ENCODE measurements around the gene PCOLCE2. TPM values are rescaled to one million over a fixed set of nuclear protein-coding genes. Genes with fewer than 3 reads are reported as not detected.

The PCOLCE2 gene
- total RNA-seq: not detected in 2 replicates

GRCh38 chr3:142888481-142889211, at the start of gene PCOLCE2:
PCOLCE2 (minus strand) TSS chr3:142889083; CDS start chr3:142888896, 187 bp downstream.
- intact Hi-C loops (cut with micrococcal nuclease): no loop called here

GRCh38 chr3:142935963-142936362, 47.1 kb upstream of the PCOLCE2 start:
- intact Hi-C loops (cut with micrococcal nuclease): no loop called here

- intact Hi-C loops (cut with micrococcal nuclease): no loop called here
Measured at GRCh38 chr3:142934887-142935269, 46.0 kb upstream of the PCOLCE2 start.

GRCh38 chr3:142934128-142934886, 45.4 kb upstream of the PCOLCE2 start:
- intact Hi-C loops (cut with micrococcal nuclease): no loop called here

GRCh38 chr3:142931222-142931621, 42.3 kb upstream of the PCOLCE2 start:
- intact Hi-C loops (cut with micrococcal nuclease): loop anchor here (2.0 kb wide), 1 partner anchor 56 kb away; no protein-coding TSS in a partner anchor

GRCh38 chr3:142930463-142930862, 41.6 kb upstream of the PCOLCE2 start:
- intact Hi-C loops (cut with micrococcal nuclease): loop anchor here (2.0 kb wide), 1 partner anchor 56 kb away; no protein-coding TSS in a partner anchor

GRCh38 chr3:142929890-142930289, 41.0 kb upstream of the PCOLCE2 start:
- intact Hi-C loops (cut with micrococcal nuclease): loop anchor here (2.0 kb wide), 1 partner anchor 57 kb away; no protein-coding TSS in a partner anchor

- intact Hi-C loops (cut with micrococcal nuclease): no loop called here
Measured at GRCh38 chr3:142929109-142929508, 40.2 kb upstream of the PCOLCE2 start.

GRCh38 chr3:142926368-142926944, 37.6 kb upstream of the PCOLCE2 start:
- intact Hi-C loops (cut with micrococcal nuclease): no loop called here

GRCh38 chr3:142925140-142925539, 36.3 kb upstream of the PCOLCE2 start:
- intact Hi-C loops (cut with micrococcal nuclease): no loop called here

GRCh38 chr3:142923694-142924093, 34.8 kb upstream of the PCOLCE2 start:
- intact Hi-C loops (cut with micrococcal nuclease): no loop called here

- intact Hi-C loops (cut with micrococcal nuclease): no loop called here
Measured at GRCh38 chr3:142916605-142917004, 27.7 kb upstream of the PCOLCE2 start.

- intact Hi-C loops (cut with micrococcal nuclease): no loop called here
Measured at GRCh38 chr3:142915636-142916035, 26.8 kb upstream of the PCOLCE2 start.

GRCh38 chr3:142914286-142914811, 25.5 kb upstream of the PCOLCE2 start:
- intact Hi-C loops (cut with micrococcal nuclease): no loop called here

GRCh38 chr3:142913432-142913831, 24.5 kb upstream of the PCOLCE2 start:
- intact Hi-C loops (cut with micrococcal nuclease): no loop called here

GRCh38 chr3:142912402-142913172, 23.7 kb upstream of the PCOLCE2 start:
- intact Hi-C loops (cut with micrococcal nuclease): no loop called here

GRCh38 chr3:142910280-142910679, 21.4 kb upstream of the PCOLCE2 start:
- intact Hi-C loops (cut with micrococcal nuclease): no loop called here

- intact Hi-C loops (cut with micrococcal nuclease): no loop called here
Measured at GRCh38 chr3:142909282-142909681, 20.4 kb upstream of the PCOLCE2 start.

- intact Hi-C loops (cut with micrococcal nuclease): no loop called here
Measured at GRCh38 chr3:142907996-142908395, 19.1 kb upstream of the PCOLCE2 start.

- intact Hi-C loops (cut with micrococcal nuclease): no loop called here
Measured at GRCh38 chr3:142904639-142905436, 16.0 kb upstream of the PCOLCE2 start.

All from T-helper 2 cell treated with Interferon-gamma antibody and Interleukin-4, amounts not matched to agents 100 ng/mL and 5 ng/mL, for 36 hours (primary cell).